GM19023 (cell line): Measurements from ENCODE around the gene PRDX3.

ENCODE experiments used
- ATAC-seq: cut with Tn5 transposase; IDR thresholded peaks from one replicate; pipeline ENCODE4 v1.9.1; 2021; ENCODE audit warnings: mild to moderate bottlenecking, moderate library complexity; ENCODE audit not compliant: unreplicated experiment

Gene PRDX3

DNA sequence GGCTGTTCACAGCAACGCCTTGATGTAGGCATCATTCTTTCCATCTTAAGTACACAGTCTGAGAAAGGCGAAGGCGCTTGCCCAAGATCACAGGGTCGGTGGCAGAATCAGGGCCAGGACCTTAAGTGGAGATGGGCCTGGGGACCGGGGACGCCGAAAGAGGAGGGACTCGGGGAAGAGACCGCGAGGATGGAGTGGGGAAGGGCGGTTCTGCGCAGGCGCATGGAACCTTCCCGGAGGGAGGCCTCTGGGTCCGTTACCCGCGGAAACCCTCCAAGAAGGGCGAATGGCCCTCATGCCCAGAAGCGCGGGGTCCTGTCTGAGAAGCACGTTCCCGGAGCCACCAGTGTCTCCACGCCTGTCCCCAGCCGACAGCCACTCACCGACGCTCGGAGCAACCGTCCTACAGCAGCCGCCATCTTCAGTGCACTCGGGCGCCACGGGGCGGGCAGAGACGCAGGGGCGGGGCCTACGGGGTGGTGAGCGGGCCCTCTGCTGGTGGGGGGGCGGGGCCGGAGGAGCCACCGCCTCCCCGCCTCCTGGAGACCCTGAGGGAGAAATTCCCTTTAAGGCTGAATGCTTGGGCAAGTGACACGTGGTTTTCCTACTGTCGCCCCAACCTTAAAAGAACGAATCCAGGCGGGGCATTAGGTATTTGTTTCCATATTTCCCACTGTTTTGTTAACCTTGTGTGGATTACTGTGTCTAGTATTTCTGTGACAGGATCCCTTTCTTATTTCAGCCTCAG lies at the start of gene PRDX3:
TSS of gene PRDX3 (minus strand) at position 441 of the 748 bp plus-strand sequence. CDS start at position 419, 22 bp downstream.
- peak; percentile 88 for ATAC-seq

GRCh38 chr10:119227825-119228224 lies 49.2 kb upstream of the PRDX3 start:
- ATAC-seq: no peak

DNA sequence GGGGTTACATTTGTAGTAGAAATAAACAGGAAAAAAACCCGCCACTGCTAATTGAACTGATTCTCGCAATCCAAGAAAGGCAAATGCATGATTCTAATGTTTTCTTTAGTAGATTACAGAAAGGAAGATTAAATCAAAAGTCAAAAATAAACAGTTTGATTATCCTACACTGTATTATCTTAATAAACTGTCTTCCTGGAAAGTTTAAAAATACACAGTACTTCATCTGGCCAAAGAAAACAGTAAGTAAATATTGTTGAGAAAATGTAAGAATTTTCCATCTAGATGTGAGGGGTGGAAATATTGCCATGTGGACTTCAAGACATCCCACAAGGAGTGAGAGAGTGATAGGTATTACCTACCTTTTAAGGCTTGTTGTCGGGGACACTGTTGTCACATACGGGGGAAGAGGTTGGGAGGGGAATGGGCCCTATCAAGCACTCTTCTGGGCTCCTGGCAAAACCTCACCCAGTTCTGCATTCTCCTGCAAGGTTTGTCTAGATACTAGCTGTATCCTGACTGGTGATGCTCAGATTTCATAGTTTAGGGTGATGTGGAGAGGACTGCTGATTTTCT lies 46.6 kb upstream of the PRDX3 start:
- no peak for ATAC-seq

DNA sequence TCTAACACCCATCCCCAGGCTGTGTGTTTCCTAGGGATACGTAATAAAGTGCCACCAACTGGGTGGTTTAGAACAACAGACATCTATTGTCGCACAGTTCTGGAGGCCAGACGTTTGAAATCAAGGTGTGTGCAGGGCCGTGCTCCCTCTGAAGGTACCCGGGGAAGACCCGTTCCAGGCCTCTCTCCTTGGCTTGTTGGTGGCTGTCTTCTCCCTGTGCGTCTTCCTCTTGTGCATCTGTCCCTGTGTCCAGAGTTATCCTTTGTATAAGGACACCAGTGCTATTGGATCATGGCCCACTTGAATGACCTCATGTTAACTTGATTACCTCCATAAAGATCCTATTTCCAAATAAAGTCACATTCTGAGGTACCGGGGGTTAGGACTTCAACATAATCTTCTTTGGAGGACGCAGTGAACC lies 44.4 kb upstream of the PRDX3 start:
- no peak for ATAC-seq

- no peak for ATAC-seq
Measured at GRCh38 chr10:119222537-119222936, 43.9 kb upstream of the PRDX3 start.

DNA sequence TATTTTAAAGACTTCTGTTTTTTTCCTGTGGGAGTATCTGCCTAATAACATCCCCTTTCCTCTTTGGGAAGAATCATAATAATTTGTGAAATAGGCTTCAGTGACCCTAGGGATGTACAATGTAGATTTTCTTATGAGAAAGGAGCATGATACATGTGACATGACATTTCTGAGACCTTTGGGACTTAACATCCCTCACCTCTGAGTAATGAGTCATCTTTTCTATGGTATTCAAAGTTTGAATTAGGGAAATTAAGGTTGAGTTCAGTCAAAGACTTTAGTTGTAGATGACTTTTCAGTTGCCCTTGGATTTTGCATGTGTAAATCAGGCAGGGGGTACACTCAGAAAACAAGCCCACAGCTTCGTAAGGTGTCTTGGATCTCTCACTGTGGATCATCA lies 43.1 kb upstream of the PRDX3 start:
- ATAC-seq: no peak

GRCh38 chr10:119221201-119221600 lies 42.6 kb upstream of the PRDX3 start:
- no peak for ATAC-seq

DNA sequence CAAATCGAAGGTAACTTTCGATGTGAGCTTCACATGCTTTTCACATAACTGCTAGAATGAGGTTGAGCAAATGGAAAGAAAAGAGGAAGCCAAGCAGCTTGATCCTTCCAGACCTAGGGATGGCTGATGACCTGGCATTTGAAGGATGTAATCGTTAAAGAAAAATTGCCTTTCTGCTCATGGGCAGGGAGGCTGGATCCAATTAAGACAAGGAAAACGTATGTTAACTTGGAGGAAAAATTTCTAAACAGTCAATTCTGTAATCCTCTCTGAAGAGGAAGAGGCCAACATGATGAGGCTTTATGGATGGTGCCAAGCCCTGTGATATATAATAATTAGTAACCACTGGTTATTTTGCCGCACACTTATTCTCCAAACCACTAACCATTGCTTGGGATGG lies 41.3 kb upstream of the PRDX3 start:
- ATAC-seq: no peak

DNA sequence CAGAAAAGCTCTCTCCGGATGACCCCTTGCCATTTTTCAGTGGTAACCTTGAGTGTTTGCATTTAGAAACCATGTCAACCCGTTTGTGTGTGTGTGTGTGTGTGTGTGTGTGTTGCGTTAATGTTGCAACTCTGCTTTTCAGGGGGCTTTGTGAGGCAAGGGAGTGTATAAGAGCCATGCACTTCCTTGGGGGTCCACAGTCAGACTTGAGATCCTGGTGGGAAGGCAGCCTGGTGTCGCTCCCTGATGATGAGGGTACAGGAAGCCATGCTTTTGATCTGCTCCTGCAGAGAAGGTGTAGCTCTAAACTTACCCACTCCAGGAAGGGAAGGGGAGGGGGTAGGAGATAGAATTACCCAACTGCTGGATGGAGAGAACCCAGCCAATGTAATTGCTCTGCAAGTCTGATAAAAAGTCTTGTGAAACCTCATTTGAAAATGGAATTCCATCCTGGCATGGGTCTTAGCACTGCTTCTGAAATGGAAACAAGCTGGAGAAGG lies 39.4 kb upstream of the PRDX3 start:
- no peak for ATAC-seq

DNA sequence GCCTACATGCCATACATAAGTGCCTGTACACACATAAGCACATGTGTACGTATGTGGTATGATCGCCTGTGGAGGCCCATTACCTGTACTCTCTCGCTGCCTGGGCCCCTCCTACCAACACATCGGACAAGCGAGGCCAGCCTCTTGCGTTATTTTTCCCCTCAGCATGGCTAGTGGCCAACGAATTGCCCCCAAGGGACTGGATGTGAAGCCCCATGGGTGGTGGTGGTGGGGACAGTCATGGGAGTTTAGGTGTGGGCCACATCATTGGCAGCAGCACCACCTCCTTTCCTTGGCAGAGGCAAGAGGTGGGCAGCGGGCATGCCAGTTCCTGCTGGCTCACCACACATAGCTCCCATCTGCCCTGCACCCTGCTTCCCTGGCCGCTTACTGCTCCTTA lies 38.8 kb upstream of the PRDX3 start:
- no peak for ATAC-seq

DNA sequence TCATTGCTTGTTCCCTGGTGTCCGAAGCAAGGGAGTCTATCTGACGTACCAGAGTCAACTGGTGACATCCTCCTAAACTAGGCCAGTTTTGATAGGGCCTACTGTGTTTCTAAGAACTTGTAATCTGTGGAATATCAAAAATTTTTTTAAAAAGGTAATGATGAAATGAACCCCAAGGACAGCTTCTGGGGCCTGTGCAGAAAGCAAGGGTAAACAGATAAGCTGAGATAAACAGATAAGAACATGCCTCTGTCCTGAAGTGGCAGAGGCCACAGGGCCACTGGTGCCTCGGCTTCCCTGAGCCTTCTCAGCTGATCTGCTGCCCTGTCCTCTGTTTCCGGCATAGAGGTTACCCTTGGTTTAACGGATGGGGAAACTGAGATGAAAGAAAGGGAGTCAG lies 37.5 kb upstream of the PRDX3 start:
- ATAC-seq: no peak

DNA sequence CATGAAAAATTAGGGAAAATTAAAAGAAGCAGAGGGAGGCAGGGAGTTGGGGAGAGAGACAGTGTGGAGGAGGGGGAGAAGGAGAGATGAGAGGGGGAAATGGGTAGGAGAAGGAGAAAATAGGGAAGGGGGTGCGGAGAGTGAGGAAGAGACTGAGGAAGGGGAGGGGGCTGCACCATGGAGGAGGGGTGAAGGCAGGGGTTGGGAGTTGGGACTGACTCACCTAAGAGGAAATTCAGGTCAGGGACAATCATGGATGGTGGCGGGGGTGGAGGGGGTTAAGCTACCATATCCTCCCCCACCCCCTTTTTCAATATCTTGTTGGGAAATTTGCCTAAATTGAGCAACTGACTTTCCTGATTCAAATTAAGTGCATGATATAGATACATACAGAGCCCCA lies 36.8 kb upstream of the PRDX3 start:
- ATAC-seq: no peak

DNA sequence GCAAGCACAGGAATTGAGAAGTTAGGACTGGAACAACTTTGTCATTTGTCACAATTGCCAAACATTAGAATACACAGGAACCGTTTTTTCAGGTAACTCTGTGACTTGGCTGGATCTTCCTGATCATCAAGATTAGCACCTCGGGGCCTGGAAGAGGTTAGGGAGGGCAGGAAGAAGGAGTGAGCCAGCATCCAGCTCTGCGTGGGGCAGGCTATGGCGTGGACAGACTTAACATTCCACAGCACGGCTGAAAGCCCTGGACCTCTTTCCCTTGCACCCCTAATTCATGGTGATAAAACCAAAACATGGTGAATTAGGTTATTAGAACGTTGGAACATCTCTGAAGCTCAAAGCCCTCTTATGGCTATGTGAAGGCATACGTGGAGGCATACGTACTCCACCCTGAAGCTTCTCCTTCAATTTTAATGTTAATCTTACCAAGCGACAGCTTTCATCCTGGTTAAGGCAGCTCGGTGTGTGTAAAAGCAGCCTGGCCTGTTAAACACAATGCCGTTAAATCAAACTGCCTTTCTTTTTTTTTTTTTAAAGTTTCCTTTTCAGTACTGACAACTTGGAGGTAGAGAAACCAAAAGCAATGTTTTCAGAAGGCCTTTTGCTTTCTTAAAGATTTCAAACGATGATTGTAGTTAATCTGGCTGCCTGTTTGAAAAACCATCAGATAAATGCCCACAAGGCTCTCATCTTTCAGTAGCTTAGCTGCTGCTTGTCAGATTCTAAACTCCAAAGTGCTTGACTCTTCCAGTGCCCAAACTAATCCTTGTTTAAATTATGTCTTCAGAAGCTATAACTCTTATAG lies 33.2 kb upstream of the PRDX3 start:
- ATAC-seq: no peak

DNA sequence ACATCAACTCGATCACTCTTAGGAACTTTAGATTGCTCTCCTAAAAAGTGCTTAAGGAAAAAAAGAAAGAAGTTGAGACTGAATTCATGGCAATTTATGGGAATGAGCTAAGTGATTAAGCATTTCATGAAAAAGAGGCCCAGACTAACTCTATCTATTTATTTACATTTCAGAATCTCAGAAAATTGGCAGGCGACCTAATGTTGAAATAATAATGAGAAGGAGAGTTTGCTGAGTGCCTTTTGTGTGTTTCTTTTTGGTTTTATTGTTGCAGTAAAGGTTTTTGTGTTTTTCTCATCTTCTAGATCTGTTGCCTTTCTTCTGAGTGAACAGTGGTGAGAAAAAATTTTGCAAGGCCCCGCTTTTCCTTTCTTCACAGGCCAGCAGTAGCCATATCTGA lies 32.6 kb upstream of the PRDX3 start:
- ATAC-seq: no peak

GRCh38 chr10:119210633-119211032 lies 32.0 kb upstream of the PRDX3 start:
- no peak for ATAC-seq

GRCh38 chr10:119209736-119210355 lies 31.2 kb upstream of the PRDX3 start:
- no peak for ATAC-seq

GRCh38 chr10:119209035-119209735 lies 30.6 kb upstream of the PRDX3 start:
- ATAC-seq: no peak

- ATAC-seq: no peak
Measured at GRCh38 chr10:119208553-119208940, 29.9 kb upstream of the PRDX3 start.

DNA sequence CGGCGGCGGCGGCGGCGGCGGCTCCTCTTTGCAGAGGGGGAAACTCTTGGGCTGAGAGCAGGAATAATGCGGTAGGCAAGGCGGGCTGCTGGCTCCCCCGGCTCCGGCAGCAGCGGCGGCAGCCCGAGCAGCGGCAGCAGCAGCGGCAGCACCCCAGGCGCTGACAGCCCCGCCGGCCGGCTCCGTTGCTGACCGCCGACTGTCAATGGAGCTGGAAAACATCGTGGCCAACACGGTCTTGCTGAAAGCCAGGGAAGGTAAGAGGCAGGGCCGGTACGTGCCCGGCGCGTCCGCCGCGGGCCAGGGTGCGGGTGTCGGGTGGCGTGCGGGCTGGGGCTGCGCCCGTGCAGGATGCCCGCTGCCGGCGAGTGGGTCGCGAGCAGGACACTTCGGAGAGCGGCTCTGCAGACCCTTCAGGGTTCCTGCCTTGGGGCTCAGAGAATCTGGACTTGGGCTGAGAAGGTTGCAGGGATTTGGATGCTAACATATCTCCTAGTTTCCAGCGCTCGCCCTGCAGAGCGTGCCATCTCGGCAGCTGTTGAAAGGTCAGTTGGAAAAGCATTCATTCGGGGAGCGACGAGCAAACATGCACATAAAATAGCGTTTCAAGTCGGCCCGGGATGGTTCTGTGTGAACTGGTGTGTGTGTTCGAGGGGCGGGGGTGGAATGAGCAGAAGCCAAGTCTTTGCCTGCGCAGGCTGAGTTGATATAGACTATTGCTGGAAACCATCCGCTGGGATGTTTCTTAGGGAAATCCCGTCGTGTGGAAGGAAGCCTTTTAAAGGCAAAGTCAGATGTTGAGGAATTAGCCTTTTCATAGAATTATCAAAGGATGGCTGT lies 29.3 kb upstream of the PRDX3 start:
- peak; percentile 0 for ATAC-seq

- peak; percentile 71 for ATAC-seq
Measured at GRCh38 chr10:119207366-119207666, 28.7 kb upstream of the PRDX3 start, which contains the start of gene GRK5. GRK5 (plus strand) TSS chr10:119207571; CDS start chr10:119207918, 347 bp downstream.
